Measurements from ENCODE around the gene SGTA.
"Not testable (repeated sequence)": the region's sequence is repeated elsewhere in the genome, so short reads cannot be mapped to it uniquely, and the experiment has no call there.

DNA sequence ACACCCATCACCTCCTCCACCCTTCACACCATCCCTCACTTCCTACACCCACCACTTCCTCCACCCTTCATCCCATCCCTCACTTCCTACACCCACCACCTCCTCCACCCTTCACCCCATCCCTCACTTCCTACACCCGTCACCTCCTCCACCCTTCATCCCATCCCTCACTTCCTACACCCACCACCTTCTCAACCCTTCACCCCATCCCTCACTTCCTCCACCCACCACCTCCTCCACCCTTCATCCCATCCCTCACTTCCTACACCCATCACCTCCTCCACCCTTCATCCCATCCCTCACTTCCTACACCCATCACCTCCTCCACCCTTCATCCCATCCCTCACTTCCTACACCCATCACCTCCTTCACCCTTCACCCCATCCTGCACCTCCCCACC, 69.0 kb downstream of the SGTA start:
- TF ChIP-seq, protein P1, sequence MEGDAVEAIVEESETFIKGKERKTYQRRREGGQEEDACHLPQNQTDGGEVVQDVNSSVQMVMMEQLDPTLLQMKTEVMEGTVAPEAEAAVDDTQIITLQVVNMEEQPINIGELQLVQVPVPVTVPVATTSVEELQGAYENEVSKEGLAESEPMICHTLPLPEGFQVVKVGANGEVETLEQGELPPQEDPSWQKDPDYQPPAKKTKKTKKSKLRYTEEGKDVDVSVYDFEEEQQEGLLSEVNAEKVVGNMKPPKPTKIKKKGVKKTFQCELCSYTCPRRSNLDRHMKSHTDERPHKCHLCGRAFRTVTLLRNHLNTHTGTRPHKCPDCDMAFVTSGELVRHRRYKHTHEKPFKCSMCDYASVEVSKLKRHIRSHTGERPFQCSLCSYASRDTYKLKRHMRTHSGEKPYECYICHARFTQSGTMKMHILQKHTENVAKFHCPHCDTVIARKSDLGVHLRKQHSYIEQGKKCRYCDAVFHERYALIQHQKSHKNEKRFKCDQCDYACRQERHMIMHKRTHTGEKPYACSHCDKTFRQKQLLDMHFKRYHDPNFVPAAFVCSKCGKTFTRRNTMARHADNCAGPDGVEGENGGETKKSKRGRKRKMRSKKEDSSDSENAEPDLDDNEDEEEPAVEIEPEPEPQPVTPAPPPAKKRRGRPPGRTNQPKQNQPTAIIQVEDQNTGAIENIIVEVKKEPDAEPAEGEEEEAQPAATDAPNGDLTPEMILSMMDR (IDR thresholded peaks at IDR 0.05; ENCODE audit: low read length), result not testable (repeated sequence)
- TF ChIP-seq EZH2 (IDR thresholded peaks at IDR 0.05; ENCODE audit: borderline replicate concordance, low read length), result not testable (repeated sequence)

Measured in OCI-LY1 (cell line).